ENCODE measurements around the gene KIF17. TPM values are rescaled to one million over a fixed set of nuclear protein-coding genes. Genes with fewer than 3 reads are reported as not detected.
"Not testable (repeated sequence)": the region's sequence is repeated elsewhere in the genome, so short reads cannot be mapped to it uniquely, and the experiment has no call there.

KIF17 gene
- total RNA-seq, 1 donor from 2014 or later: 2.4 TPM

- intact Hi-C loops (cut with DNase I): loop anchor here (10.0 kb wide), 1 partner anchor 496 kb away; no protein-coding TSS in a partner anchor
- ATAC-seq: no peak
- no peak for DNase-seq (ENCODE audit: low spot score)
Observed at GRCh38 chr1:20698195-20698910, 19.5 kb downstream of the KIF17 start.

- DNase-seq (ENCODE audit: low spot score) (no peak), ATAC-seq (no peak)
- intact Hi-C loops (cut with DNase I): loop anchor here (10.0 kb wide), 1 partner anchor 497 kb away; no protein-coding TSS in a partner anchor
Observed at GRCh38 chr1:20697563-20697962, 20.2 kb downstream of the KIF17 start.

DNA sequence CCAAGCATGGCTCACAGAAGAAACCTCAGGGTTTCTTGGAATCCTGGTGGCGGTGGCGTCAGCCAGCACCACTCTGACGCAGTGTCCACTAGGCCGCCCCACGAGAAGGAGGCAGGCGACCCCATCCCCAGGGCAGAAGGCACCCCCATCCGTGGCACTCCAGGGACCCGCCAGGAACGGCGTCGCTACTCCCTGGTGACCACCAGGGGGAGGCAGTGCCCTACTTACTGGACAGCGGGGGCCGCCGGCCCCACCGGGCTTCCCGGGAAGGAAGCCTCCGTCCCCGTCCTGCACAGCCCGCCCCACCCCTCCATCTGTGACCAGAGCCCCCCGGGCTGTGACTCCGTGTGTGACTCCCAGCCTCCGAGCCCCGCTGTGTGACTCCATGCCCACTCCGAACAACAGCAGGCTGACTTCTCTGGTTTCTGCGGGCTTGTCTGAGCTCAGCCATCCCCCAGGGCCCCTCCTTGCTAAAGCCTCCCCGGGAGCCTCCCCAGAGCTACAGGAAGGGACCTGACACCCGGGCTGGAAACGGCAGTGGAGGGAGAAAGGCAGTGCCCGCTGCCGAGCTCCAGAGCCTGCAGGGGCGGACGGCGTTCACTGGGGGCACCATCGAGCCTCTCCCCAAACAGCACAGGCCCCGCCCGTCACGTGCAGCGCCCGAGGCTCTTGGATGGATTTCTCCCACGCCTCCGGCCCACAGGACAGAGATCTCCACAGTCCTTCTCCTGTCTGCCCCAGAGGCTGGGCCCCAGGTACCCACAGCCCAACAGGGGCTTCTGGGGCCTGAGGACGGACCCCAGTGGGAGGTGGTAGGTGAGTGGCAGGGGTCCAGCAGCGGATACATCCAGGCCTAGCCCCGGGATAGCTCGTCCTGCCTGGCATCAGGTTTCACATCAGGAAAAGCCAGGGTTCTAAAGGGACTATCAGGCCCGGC lies 21.1 kb downstream of the KIF17 start:
- ATAC-seq: peak; percentile 97
- intact Hi-C loops (cut with DNase I): loop anchor here (10.0 kb wide), 1 partner anchor 498 kb away; no protein-coding TSS in a partner anchor
- DNase-seq (ENCODE audit: low spot score): peak; percentile 90

DNA sequence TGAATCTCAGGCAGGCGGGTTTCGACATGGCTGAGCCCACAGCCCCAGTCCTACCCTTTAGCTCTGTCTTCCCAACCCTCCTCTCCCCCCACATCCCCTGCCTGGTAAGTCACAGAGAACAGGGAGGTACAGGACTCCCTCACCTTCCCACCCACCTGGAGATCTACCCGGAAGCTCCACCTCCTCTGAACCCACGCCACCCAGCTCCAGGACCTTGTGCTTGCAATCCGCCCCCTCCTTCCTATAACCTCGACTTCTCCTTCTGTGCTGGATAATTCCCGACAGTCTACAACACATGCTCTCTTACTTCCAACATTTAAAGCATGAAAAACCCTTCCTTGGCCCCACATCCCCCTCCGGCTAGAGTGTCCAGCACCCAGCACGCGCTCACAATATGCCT lies 22.3 kb downstream of the KIF17 start:
- DNase-seq (ENCODE audit: low spot score): no peak
- intact Hi-C loops (cut with DNase I): loop anchor here (10.0 kb wide), 1 partner anchor 499 kb away; no protein-coding TSS in a partner anchor
- ATAC-seq: no peak

- no peak for ATAC-seq
- intact Hi-C loops (cut with DNase I): loop anchor here (10.0 kb wide), 1 partner anchor 501 kb away; no protein-coding TSS in a partner anchor
- no peak for DNase-seq (ENCODE audit: low spot score)
Observed at GRCh38 chr1:20693623-20694022, 24.2 kb downstream of the KIF17 start.

- no peak for ATAC-seq
- DNase-seq (ENCODE audit: low spot score): no peak
- intact Hi-C loops (cut with DNase I): loop anchor here (10.0 kb wide), 1 partner anchor 503 kb away; no protein-coding TSS in a partner anchor
Observed at GRCh38 chr1:20691872-20692271, 25.9 kb downstream of the KIF17 start.

DNA sequence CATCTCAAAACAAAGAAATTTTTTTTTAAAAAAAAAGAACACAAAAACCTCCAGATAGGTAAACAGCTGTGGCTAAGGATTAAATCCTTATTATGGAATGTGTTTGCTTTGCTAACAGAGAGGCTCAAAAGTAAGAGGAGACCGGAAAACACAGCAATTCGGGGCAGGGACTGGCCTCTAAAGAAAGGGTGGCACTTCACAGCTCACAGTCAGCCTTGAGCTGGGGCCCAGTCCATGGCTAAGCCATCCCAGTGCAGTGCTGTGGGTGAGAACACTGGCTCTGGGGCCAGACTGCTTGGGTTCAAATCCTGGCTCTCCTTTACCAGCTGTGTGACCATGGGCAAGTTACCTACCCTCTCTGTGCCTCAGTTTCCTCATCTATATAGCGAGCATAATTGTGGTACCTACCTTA lies 28.2 kb downstream of the KIF17 start:
- intact Hi-C loops (cut with DNase I): loop anchor here (10.0 kb wide), 1 partner anchor 505 kb away; no protein-coding TSS in a partner anchor
- ATAC-seq: no peak

DNA sequence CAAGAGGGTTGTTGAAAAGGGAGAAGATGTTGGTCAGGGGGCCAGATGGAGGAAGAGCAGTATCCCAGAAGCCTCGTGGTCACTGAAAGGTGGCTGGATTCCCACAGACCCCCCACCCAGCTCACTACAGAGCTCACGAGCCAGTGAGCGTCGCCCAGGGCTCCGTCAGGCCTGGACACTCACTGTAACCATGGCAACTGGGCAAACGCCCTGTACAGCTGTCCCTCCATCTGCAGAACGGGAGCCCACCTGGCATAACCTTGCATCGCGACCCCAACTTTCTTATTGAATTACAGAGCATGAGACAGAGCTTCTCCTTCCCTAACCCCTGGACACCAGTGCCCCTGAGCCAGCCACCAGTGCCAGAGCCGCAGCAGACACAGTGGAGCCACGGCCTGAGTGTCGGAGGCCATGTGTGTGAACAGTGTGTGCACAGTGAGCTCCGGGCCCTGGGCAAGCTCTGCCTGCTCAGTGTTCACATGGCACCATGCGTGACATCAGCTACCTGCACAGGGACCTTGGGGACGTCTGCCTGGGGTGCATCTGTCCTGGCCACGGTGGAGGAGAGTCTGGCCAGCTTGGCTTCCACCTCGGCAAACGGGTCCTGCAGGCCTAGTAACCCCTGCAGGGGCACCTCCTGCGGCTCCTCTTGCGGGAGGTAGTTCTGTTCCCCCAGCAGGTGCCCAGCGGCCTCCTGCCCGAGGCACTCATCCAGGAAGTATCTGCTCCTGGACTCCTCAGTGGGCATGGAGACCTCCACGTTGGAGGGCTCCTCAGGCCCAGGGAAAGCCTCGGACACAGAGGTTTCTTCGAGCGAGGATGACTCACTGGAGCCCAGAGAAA lies 30.7 kb downstream of the KIF17 start:
- no peak for ATAC-seq
- DNase-seq (ENCODE audit: low spot score): no peak
- intact Hi-C loops (cut with DNase I): no loop called here

More for the DNA sequence above, 28.2 kb downstream of the KIF17 start:
- no peak for DNase-seq (ENCODE audit: low spot score)

GRCh38 chr1:20685741-20686140 lies 32.1 kb downstream of the KIF17 start:
- no peak for ATAC-seq
- no peak for DNase-seq (ENCODE audit: low spot score)
- intact Hi-C loops (cut with DNase I): no loop called here

- ATAC-seq (no peak), DNase-seq (ENCODE audit: low spot score) (no peak)
- intact Hi-C loops (cut with DNase I): no loop called here
Observed at GRCh38 chr1:20685099-20685662, 32.6 kb downstream of the KIF17 start.

DNA sequence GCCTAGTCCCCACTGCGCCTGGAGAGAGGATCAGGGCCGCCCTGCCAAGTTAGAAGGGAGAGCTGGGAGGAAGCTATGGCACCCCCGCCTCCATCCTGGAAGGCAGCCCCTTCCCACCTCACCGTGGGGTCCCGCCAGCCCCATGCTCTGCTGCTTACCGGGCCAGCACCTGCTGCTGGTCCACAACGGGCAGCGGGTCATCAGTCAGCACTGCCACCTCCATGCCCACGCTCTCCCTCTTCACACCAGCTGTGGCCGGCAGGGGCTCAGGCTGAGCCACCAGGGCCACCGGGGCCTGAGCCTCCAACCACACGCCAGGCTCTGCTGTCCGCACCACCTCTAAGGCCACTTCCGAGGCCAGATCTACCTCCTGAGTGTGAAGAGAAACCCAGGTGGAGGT lies 33.2 kb downstream of the KIF17 start:
- no peak for ATAC-seq
- intact Hi-C loops (cut with DNase I): no loop called here
- DNase-seq (ENCODE audit: low spot score): no peak

- DNase-seq (ENCODE audit: low spot score) (no peak), ATAC-seq (no peak)
- intact Hi-C loops (cut with DNase I): no loop called here
Observed at GRCh38 chr1:20684050-20684620, 33.7 kb downstream of the KIF17 start.

- intact Hi-C loops (cut with DNase I): no loop called here
- no peak for ATAC-seq
- no peak for DNase-seq (ENCODE audit: low spot score)
Observed at GRCh38 chr1:20683614-20684013, 34.2 kb downstream of the KIF17 start.

DNA sequence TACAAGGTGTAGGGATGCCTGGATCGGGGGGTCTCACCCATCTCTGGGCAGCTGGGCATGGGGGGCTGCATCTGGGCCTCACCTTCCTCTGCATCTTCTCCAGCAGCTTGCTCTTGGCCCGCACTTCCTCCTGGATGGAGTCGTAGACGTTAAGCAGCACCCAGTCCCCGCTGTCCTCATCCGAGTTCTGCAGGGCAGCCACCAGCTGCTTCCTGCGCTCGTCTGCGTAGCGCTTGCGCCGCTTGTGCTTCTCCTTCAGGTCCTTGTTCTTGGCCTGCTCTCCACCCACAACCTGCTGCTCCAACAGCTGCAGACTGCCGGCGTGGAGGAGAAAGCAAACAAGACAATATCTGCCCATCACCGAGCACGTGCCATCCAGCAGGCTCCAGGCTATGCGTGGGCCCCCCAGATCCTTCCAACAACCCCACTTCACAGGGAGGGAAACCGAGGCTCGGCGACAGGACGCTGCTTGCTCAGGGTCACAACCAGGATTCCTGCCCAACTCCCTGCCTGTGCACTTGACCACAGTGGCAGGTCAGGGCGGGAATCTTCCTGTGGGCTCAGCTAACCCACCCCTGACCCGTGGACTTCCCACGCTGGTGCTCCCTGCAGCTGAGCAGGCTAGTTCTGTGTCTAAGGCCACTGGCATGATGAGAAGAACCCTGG lies 35.1 kb downstream of the KIF17 start:
- ATAC-seq: peak; percentile 62
- no peak for DNase-seq (ENCODE audit: low spot score)
- intact Hi-C loops (cut with DNase I): no loop called here

DNA sequence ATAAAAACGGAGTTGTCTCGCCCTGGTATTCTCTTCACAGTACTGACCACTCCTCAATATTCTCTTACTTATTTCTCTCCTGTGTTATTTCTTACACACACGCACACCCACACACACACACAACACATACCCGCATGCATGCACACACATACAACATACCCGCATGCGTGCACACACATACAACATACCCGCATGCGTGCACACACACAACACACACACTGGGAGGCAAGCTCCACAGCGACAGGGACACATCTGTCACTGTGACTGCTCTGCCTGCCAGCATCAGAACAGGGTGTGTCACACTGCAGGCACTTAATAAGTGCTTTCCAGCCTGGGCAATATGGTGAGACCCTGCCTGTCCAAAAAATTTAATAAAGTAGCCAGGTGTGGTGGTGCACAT lies 35.8 kb downstream of the KIF17 start:
- no peak for ATAC-seq
- intact Hi-C loops (cut with DNase I): no loop called here
- DNase-seq (ENCODE audit: low spot score): no peak

DNA sequence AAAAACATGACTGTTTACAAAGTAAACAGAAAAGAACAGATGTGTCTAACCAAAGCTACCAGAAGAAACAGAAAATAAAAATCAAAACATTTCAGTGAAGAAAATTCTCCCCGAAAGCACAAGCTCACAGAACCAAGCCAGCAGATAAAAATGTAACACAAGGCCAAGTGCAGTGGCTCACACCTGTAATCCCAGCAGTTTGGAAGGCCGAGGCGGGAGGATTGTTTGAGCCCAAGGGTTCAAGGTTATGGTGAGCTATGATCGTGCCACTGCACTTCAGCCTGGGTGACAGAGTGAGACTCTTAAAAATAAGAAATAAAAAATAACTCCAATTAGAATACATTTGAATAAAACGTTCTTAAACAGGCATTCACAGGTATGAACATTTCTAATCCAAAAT lies 37.5 kb downstream of the KIF17 start:
- DNase-seq (ENCODE audit: low spot score) (no peak), ATAC-seq (no peak)
- intact Hi-C loops (cut with DNase I): no loop called here

- ATAC-seq (no peak), DNase-seq (ENCODE audit: low spot score) (no peak)
- intact Hi-C loops (cut with DNase I): no loop called here
Observed at GRCh38 chr1:20678599-20678998, 39.2 kb downstream of the KIF17 start.

DNA sequence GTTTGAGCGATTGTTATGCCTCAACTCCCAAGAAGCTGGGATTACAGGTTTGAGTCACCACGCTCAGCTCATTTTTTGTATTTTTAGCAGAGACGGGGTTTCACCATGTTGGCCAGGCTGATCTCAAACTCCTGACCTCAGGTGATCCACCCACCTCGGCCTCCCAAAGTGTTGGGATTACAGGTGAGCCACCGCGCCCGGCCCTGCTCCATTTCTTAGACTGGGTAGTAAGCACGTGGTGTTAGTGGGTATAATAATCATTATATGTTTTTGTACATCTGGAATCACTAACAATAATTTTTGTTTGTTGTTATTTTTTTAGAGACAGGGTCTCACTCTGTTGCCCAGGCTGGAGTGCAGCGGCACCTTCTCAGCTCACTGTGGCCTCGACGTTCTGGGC lies 44.2 kb downstream of the KIF17 start:
- ATAC-seq; DNase-seq (ENCODE audit: low spot score); intact Hi-C loops (cut with DNase I): not testable (repeated sequence)

All from sciatic nerve (tissue), 2 donors.